ENCODE data around the gene GLT6D1. TPM values are rescaled to one million over a fixed set of nuclear protein-coding genes. Genes with fewer than 3 reads are reported as not detected.

The GLT6D1 gene
- total RNA-seq, 2 donors from 2014 or later: not detected

- peak in 1 of 2 donors; percentile 45 for DNase-seq (ENCODE audit: low spot score in 2 of 2)
- no peak for ATAC-seq
- Mint-ChIP-seq H3K9me3 (no peaks in the 10 kb centered on the region), H3K36me3 (no peaks in the 10 kb centered on the region), H3K27ac (no peak overlapping the region)
Observed at GRCh38 chr9:135605238-135605781, 34.0 kb downstream of the GLT6D1 start.

- Mint-ChIP-seq H3K9me3 (no peaks in the 10 kb centered on the region), H3K27ac (no peak overlapping the region), H3K36me3 (no peaks in the 10 kb centered on the region)
- no peak for ATAC-seq
- DNase-seq (ENCODE audit: low spot score in 2 of 2): peak in 1 of 2 donors; percentile 51
Observed at GRCh38 chr9:135604437-135605237, 34.7 kb downstream of the GLT6D1 start.

- Mint-ChIP-seq H3K36me3 (no peaks in the 10 kb centered on the region), H3K27ac (no peak overlapping the region), H3K9me3 (no peaks in the 10 kb centered on the region)
- ATAC-seq (peak; percentile 58 to 63), DNase-seq (ENCODE audit: low spot score in 2 of 2) (peak; percentile 40 to 72)
Observed at GRCh38 chr9:135602789-135603481, 36.4 kb downstream of the GLT6D1 start.

- H3K36me3 Mint-ChIP-seq: no peaks in the 10 kb centered on the region
- no peak for ATAC-seq
- H3K27ac Mint-ChIP-seq: no peak overlapping the region
- H3K9me3 Mint-ChIP-seq: no peaks in the 10 kb centered on the region
- DNase-seq (ENCODE audit: low spot score in 2 of 2): no peak
Observed at GRCh38 chr9:135601988-135602387, 37.4 kb downstream of the GLT6D1 start.

- ATAC-seq: no peak
- H3K9me3 Mint-ChIP-seq: no peaks in the 10 kb centered on the region
- DNase-seq (ENCODE audit: low spot score in 2 of 2): no peak
- H3K27ac Mint-ChIP-seq: no peak overlapping the region
- H3K36me3 Mint-ChIP-seq: no peaks in the 10 kb centered on the region
Observed at GRCh38 chr9:135600296-135600817, 39.0 kb downstream of the GLT6D1 start.

GRCh38 chr9:135596211-135596610, 43.1 kb downstream of the GLT6D1 start:
- H3K36me3 Mint-ChIP-seq: no peaks in the 10 kb centered on the region
- H3K9me3 Mint-ChIP-seq: no peaks in the 10 kb centered on the region
- no peak overlapping the region for H3K27ac Mint-ChIP-seq
- DNase-seq (ENCODE audit: low spot score in 2 of 2) (no peak), ATAC-seq (no peak)

- Mint-ChIP-seq H3K36me3 (no peaks in the 10 kb centered on the region), H3K27ac (no peak overlapping the region), H3K9me3 (no peaks in the 10 kb centered on the region)
- DNase-seq (ENCODE audit: low spot score in 2 of 2): no peak
- no peak for ATAC-seq
Observed at GRCh38 chr9:135592625-135593024, 46.7 kb downstream of the GLT6D1 start.

GRCh38 chr9:135592331-135592590, 47.1 kb downstream of the GLT6D1 start:
- no peaks in the 10 kb centered on the region for H3K36me3 Mint-ChIP-seq
- no peak overlapping the region for H3K27ac Mint-ChIP-seq
- ATAC-seq: no peak
- DNase-seq (ENCODE audit: low spot score in 2 of 2): no peak
- H3K9me3 Mint-ChIP-seq: no peaks in the 10 kb centered on the region

GRCh38 chr9:135591506-135592330, 47.6 kb downstream of the GLT6D1 start:
- Mint-ChIP-seq H3K36me3 (no peaks in the 10 kb centered on the region), H3K9me3 (no peaks in the 10 kb centered on the region), H3K27ac (no peak overlapping the region)
- DNase-seq (ENCODE audit: low spot score in 2 of 2): no peak
- ATAC-seq: no peak

GRCh38 chr9:135590486-135591079, 48.8 kb downstream of the GLT6D1 start:
- Mint-ChIP-seq H3K27ac (no peak overlapping the region), H3K9me3 (no peaks in the 10 kb centered on the region), H3K36me3 (no peaks in the 10 kb centered on the region)
- DNase-seq (ENCODE audit: low spot score in 2 of 2): no peak
- no peak for ATAC-seq

- H3K9me3 Mint-ChIP-seq: no peaks in the 10 kb centered on the region
- DNase-seq (ENCODE audit: low spot score in 2 of 2): no peak
- H3K36me3 Mint-ChIP-seq: no peaks in the 10 kb centered on the region
- H3K27ac Mint-ChIP-seq: no peak overlapping the region
- ATAC-seq: no peak
Observed at GRCh38 chr9:135589596-135590485, 49.5 kb downstream of the GLT6D1 start.

- H3K36me3 Mint-ChIP-seq: no peaks in the 10 kb centered on the region
- no peak overlapping the region for H3K27ac Mint-ChIP-seq
- DNase-seq (ENCODE audit: low spot score in 2 of 2): no peak
- no peaks in the 10 kb centered on the region for H3K9me3 Mint-ChIP-seq
- no peak for ATAC-seq
Observed at GRCh38 chr9:135588886-135589595, 50.3 kb downstream of the GLT6D1 start.

- H3K27ac Mint-ChIP-seq: no peak overlapping the region
- DNase-seq (ENCODE audit: low spot score in 2 of 2) (no peak), ATAC-seq (no peak)
- no peaks in the 10 kb centered on the region for H3K36me3 Mint-ChIP-seq
- no peaks in the 10 kb centered on the region for H3K9me3 Mint-ChIP-seq
Observed at GRCh38 chr9:135588371-135588770, 51.0 kb downstream of the GLT6D1 start.

- no peaks in the 10 kb centered on the region for H3K36me3 Mint-ChIP-seq
- no peak overlapping the region for H3K27ac Mint-ChIP-seq
- no peak for ATAC-seq
- DNase-seq (ENCODE audit: low spot score in 2 of 2): no peak
- no peaks in the 10 kb centered on the region for H3K9me3 Mint-ChIP-seq
Observed at GRCh38 chr9:135587658-135588057, 51.7 kb downstream of the GLT6D1 start.

GRCh38 chr9:135586601-135587109, 52.7 kb downstream of the GLT6D1 start:
- ATAC-seq (no peak), DNase-seq (ENCODE audit: low spot score in 2 of 2) (no peak)
- Mint-ChIP-seq H3K9me3 (no peaks in the 10 kb centered on the region), H3K36me3 (no peaks in the 10 kb centered on the region), H3K27ac (no peak overlapping the region)

All from activated naive CD4-positive, alpha-beta T cell treated with anti-CD3 and anti-CD28 coated beads, Interleukin-2, amount 50 U/mL, for 72 hours (primary cell).